SK-N-SH (cell line): ENCODE data around the gene SLC35A2. TPM values are rescaled to one million over a fixed set of nuclear protein-coding genes. Genes with fewer than 3 reads are reported as not detected.

Experiments used
- CTCF ChIA-PET: fragments of 300-600, 350-600 bp; formaldehyde crosslinking; extraction: SDS; loops from one replicate; lab custom pipeline; 2021; lab: Yijun Ruan, JAX
- POLR2A ChIA-PET: fragments of 350-600 bp; sonication (Branson Sonifier 250); formaldehyde crosslinking; extraction: SDS; loops from one replicate; lab custom pipeline; 2020; ENCODE audit warnings: antibody characterized with exemption, inconsistent platforms; lab: Yijun Ruan, JAX
- DNase-seq: peaks from one replicate; pipeline ENCODE4 v3.0.0; 2012
- H2AFZ ChIP-seq: fragments of 200-600 bp; sonication (generic); 2 replicates; pipeline ENCODE4 v1.8.1; 2016; ENCODE audit warnings: antibody characterized with exemption, mild to moderate bottlenecking, low read depth
- H3F3A ChIP-seq: fragments of 200-600 bp; sonication (generic); replicated peaks from 2 replicates; pipeline ENCODE3; 2016; ENCODE audit warnings: antibody characterized with exemption, mild to moderate bottlenecking; ENCODE audit not compliant: insufficient read depth
- H3K27ac ChIP-seq, 2 experiments: fragments of 200-500 bp in 1 of 2; fragments of 200-600 bp in 1 of 2; sonication (Bioruptor generic) in 1 of 2; sonication (generic), shearing (Covaris generic) in 1 of 2; 2 replicates each; pipeline versions ENCODE4 v1.5.1 to v1.6.1; 2014 to 2016; ENCODE audit warnings: low read depth in 2 of 2, inconsistent platforms in 1 of 2, low read length in 1 of 2, mild to moderate bottlenecking in 1 of 2, mixed read lengths in 1 of 2
- H3K27me3 ChIP-seq: fragments of 200-600 bp; sonication (generic), shearing (Covaris generic); 2 replicates; pipeline ENCODE4 v1.6.1; 2016; ENCODE audit warnings: mixed run types; ENCODE audit not compliant: insufficient read depth
- H3K36me3 ChIP-seq, 2 experiments: fragments of 200-500 bp in 1 of 2; fragments of 200-600 bp in 1 of 2; sonication (Bioruptor generic) in 1 of 2; sonication (generic) in 1 of 2; replicated peaks in 1 of 2; 2 replicates each; pipeline versions ENCODE3 to v1.5.1; 2014 to 2016; ENCODE audit warnings: low read length in 1 of 2, mild to moderate bottlenecking in 1 of 2; ENCODE audit not compliant: insufficient read depth in 2 of 2, control insufficient read depth in 1 of 2
- H3K4me1 ChIP-seq, 2 experiments: fragments of 200-500 bp in 1 of 2; fragments of 200-600 bp in 1 of 2; sonication (Bioruptor generic) in 1 of 2; sonication (generic), shearing (Covaris generic) in 1 of 2; 2 replicates each; pipeline versions ENCODE4 v1.5.1 to v1.6.1; 2014 to 2016; ENCODE audit warnings: low read depth in 1 of 2, low read length in 1 of 2, mixed run types in 1 of 2; ENCODE audit not compliant: insufficient read depth in 2 of 2, control insufficient read depth in 1 of 2
- H3K4me2 ChIP-seq: fragments of 200-600 bp; sonication (generic), shearing (Covaris generic); 2 replicates; pipeline ENCODE4 v1.6.1; 2017; ENCODE audit warnings: mixed run types
- H3K4me3 ChIP-seq, 2 experiments: fragments of 200-500 bp in 1 of 2; fragments of 200-600 bp in 1 of 2; sonication (Bioruptor generic) in 1 of 2; sonication (generic), shearing (Covaris generic) in 1 of 2; 2 replicates each; pipeline versions ENCODE4 v1.5.1 to v1.8.1; 2014 to 2016; ENCODE audit warnings: low read depth in 2 of 2, inconsistent platforms in 1 of 2, low read length in 1 of 2, mild to moderate bottlenecking in 1 of 2, mixed read lengths in 1 of 2, moderate library complexity in 1 of 2
- H3K79me2 ChIP-seq: fragments of 200-600 bp; sonication (generic); 2 replicates; pipeline ENCODE4 v1.8.1; 2017; ENCODE audit warnings: mild to moderate bottlenecking; ENCODE audit not compliant: insufficient read depth
- H3K9ac ChIP-seq: fragments of 200-600 bp; sonication (generic); 2 replicates; pipeline ENCODE4 v1.6.1; 2017; ENCODE audit warnings: mixed run types
- H3K9me2 ChIP-seq: fragments of 200-600 bp; sonication (generic); 2 replicates; pipeline ENCODE4 v1.6.1; 2017; ENCODE audit warnings: mixed run types
- H3K9me3 ChIP-seq: fragments of 200-600 bp; sonication (generic); 2 replicates; pipeline ENCODE4 v1.6.1; 2017; ENCODE audit warnings: mixed run types, mild to moderate bottlenecking, moderate library complexity
- H4K20me1 ChIP-seq: fragments of 200-600 bp; sonication (generic); 2 replicates; pipeline ENCODE4 v1.6.1; 2017; ENCODE audit warnings: mild to moderate bottlenecking, mixed run types; ENCODE audit not compliant: insufficient read depth
- EP300 ChIP-seq, 2 experiments: IDR thresholded peaks; 2 replicates each; pipeline versions ENCODE4 v1.4.0 to v1.6.1; 2012; ENCODE audit warnings: borderline replicate concordance in 1 of 2, low read depth in 1 of 2, low read length in 1 of 2
- EZH2phosphoT487 ChIP-seq: fragments of 200-600 bp; sonication (generic); IDR thresholded peaks from 2 replicates; pipeline ENCODE4 v1.6.1; 2017; ENCODE audit warnings: low read depth, mixed run types, mild to moderate bottlenecking, antibody characterized with exemption, moderate library complexity, borderline replicate concordance
- FOXJ3 ChIP-seq: sonication (generic); formaldehyde crosslinking; IDR thresholded peaks from 2 replicates; pipeline ENCODE4 v1.5.1; 2020; ENCODE audit warnings: mild to moderate bottlenecking, missing genetic modification reagents
- GATA2 ChIP-seq: sonication (generic); formaldehyde crosslinking; IDR thresholded peaks from 2 replicates; pipeline ENCODE4 v1.5.0; 2020; ENCODE audit warnings: mild to moderate bottlenecking, missing genetic modification reagents
- MXI1 ChIP-seq: IDR thresholded peaks from 2 replicates; pipeline ENCODE4 v1.6.1; 2012; ENCODE audit warnings: mild to moderate bottlenecking, low read depth, low read length, improper control_type of control experiment
- NFIC ChIP-seq: IDR thresholded peaks from 2 replicates; pipeline ENCODE4 v1.4.0; 2012; ENCODE audit warnings: borderline replicate concordance
- POLR2AphosphoS5 ChIP-seq: IDR thresholded peaks from 2 replicates; pipeline ENCODE4 v1.6.1; 2012; ENCODE audit warnings: low read depth, low read length
- RAD21 ChIP-seq: IDR thresholded peaks from 2 replicates; pipeline ENCODE4 v1.6.1; 2012; ENCODE audit warnings: mild to moderate bottlenecking, low read length
- RFX5 ChIP-seq: IDR thresholded peaks from 2 replicates; pipeline ENCODE4 v1.6.1; 2012; ENCODE audit warnings: mild to moderate bottlenecking, improper control_type of control experiment, low read length
- SIN3A ChIP-seq: IDR thresholded peaks from 2 replicates; pipeline ENCODE4 v1.6.1; 2012; ENCODE audit warnings: low read depth, mild to moderate bottlenecking, low read length, moderate library complexity, borderline replicate concordance
- SMC3 ChIP-seq: IDR thresholded peaks from 2 replicates; pipeline ENCODE4 v1.6.1; 2012; ENCODE audit warnings: low read depth, low read length, improper control_type of control experiment
- YY1 ChIP-seq: IDR thresholded peaks from 2 replicates; pipeline ENCODE4 v1.4.0; 2012; ENCODE audit warnings: low read depth, mild to moderate bottlenecking
- WGBS: methylation state at CpG from one replicate; pipeline ENCODE4 v1.1.6; 2017; ENCODE audit warnings: low lambda C conversion rate; 5-methylcytosine and 5-hydroxymethylcytosine counted together
- polyA plus RNA-seq, 3 experiments: library from polyadenylated mRNA; depleted of rRNA; stranded (reverse); fragments of >200 nt; gene quantifications; 2 replicates each; pipeline ENCODE4 v1.2.3, GENCODE V29; 2012
- TF ChIP-seq, protein P1 (sequence below): fragments of 150-350 bp; IDR thresholded peaks from 2 replicates; pipeline ENCODE4 v1.6.1; 2017; ENCODE audit warnings: antibody characterized with exemption, low read length, low read depth, borderline replicate concordance
- TF ChIP-seq, protein P2 (sequence below): IDR thresholded peaks from 2 replicates; pipeline ENCODE4 v1.6.1; 2012; ENCODE audit warnings: mild to moderate bottlenecking, low read depth, low read length, moderate library complexity
- TF ChIP-seq, protein P3 (sequence below): IDR thresholded peaks from 2 replicates; pipeline ENCODE4 v1.4.0; 2012; ENCODE audit warnings: low read depth, borderline replicate concordance
- TF ChIP-seq, protein P4 (sequence below): IDR thresholded peaks from 2 replicates; pipeline ENCODE4 v1.4.0; 2012; ENCODE audit warnings: low read depth

SLC35A2 gene
- polyA plus RNA-seq, 1 of the 3 experiments (the other 2 are of a cell fraction), result 71.3 TPM

DNA sequence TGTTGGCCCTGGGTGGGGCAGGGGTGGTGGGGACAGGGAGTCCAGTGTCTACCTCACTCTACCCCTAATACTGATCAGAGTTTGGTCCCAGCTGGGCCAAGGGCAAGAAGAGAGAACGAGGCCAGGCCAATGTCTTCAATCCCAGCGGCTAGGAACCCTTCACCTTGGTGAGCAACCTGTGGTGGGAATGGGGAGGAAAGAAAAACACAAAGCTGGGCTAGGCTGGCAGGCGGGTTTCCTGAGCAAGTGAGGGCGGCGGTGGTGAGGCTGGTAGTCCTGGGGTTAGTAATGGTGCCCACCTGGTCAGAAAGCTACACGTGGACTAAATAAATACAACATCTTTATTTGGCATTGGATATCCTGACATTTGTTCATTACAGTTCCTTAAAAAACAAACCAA lies 8.2 kb downstream of the SLC35A2 start:
- TF ChIP-seq, protein P1, sequence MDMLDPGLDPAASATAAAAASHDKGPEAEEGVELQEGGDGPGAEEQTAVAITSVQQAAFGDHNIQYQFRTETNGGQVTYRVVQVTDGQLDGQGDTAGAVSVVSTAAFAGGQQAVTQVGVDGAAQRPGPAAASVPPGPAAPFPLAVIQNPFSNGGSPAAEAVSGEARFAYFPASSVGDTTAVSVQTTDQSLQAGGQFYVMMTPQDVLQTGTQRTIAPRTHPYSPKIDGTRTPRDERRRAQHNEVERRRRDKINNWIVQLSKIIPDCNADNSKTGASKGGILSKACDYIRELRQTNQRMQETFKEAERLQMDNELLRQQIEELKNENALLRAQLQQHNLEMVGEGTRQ, result no peak
- TF ChIP-seq YY1, result no peak
- no peak for TF ChIP-seq GATA2
- TF ChIP-seq, protein P2, sequence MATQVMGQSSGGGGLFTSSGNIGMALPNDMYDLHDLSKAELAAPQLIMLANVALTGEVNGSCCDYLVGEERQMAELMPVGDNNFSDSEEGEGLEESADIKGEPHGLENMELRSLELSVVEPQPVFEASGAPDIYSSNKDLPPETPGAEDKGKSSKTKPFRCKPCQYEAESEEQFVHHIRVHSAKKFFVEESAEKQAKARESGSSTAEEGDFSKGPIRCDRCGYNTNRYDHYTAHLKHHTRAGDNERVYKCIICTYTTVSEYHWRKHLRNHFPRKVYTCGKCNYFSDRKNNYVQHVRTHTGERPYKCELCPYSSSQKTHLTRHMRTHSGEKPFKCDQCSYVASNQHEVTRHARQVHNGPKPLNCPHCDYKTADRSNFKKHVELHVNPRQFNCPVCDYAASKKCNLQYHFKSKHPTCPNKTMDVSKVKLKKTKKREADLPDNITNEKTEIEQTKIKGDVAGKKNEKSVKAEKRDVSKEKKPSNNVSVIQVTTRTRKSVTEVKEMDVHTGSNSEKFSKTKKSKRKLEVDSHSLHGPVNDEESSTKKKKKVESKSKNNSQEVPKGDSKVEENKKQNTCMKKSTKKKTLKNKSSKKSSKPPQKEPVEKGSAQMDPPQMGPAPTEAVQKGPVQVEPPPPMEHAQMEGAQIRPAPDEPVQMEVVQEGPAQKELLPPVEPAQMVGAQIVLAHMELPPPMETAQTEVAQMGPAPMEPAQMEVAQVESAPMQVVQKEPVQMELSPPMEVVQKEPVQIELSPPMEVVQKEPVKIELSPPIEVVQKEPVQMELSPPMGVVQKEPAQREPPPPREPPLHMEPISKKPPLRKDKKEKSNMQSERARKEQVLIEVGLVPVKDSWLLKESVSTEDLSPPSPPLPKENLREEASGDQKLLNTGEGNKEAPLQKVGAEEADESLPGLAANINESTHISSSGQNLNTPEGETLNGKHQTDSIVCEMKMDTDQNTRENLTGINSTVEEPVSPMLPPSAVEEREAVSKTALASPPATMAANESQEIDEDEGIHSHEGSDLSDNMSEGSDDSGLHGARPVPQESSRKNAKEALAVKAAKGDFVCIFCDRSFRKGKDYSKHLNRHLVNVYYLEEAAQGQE, result no peak
- TF ChIP-seq, protein P3, sequence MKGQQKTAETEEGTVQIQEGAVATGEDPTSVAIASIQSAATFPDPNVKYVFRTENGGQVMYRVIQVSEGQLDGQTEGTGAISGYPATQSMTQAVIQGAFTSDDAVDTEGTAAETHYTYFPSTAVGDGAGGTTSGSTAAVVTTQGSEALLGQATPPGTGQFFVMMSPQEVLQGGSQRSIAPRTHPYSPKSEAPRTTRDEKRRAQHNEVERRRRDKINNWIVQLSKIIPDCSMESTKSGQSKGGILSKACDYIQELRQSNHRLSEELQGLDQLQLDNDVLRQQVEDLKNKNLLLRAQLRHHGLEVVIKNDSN, result no peak
- TF ChIP-seq EZH2phosphoT487, result no peak
- no peak for TF ChIP-seq SMC3
- no peak for TF ChIP-seq FOXJ3 (CRISPR knock-in tag)
- TF ChIP-seq RAD21, result no peak
- no peak for TF ChIP-seq MXI1
- no peak for TF ChIP-seq RFX5
- no peak for TF ChIP-seq EP300 (IDR thresholded peaks at IDR 0.05; ENCODE audit: borderline replicate concordance in 1 of 2, low read depth in 1 of 2, low read length in 1 of 2)
- TF ChIP-seq POLR2AphosphoS5, result no peak
- no peak for TF ChIP-seq SIN3A
- TF ChIP-seq, protein P4, sequence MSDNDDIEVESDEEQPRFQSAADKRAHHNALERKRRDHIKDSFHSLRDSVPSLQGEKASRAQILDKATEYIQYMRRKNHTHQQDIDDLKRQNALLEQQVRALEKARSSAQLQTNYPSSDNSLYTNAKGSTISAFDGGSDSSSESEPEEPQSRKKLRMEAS, result no peak
- no peak for TF ChIP-seq NFIC
- TF ChIP-seq, all 33 proteins: peak for 0
- peaks cover 3% of the 10 kb centered on the region for H3F3A ChIP-seq
- H3K4me1 ChIP-seq, result no peaks in the 10 kb centered on the region; a peak in 1 of 4 replicates
- H3K9ac ChIP-seq, result no peak overlapping the region
- 90% methylated on average over 6 of the region's 6 CpGs for WGBS
- H3K4me3 ChIP-seq, result no peak overlapping the region
- H4K20me1 ChIP-seq, result 0 out of 2 replicates have a peak, but pooled peaks cover 5% of the 10 kb centered on the region
- H3K4me2 ChIP-seq, result no peak overlapping the region
- ChIA-PET POLR2A (no interaction called here), CTCF (interaction anchor here (0.7 to 2.9 kb wide), 2 partner anchors 12 to 64 kb away, joined by 3 to 12 read pairs; no protein-coding TSS in a partner anchor)
- H3K36me3 ChIP-seq, result peaks cover 4 to 39% of the 10 kb centered on the region in 2 experiments
- no peak overlapping the region for H3K27ac ChIP-seq
- DNase-seq, result no peak
- H3K9me3 ChIP-seq, result no peaks in the 10 kb centered on the region
- no peaks in the 10 kb centered on the region for H3K27me3 ChIP-seq
- peaks cover 19% of the 10 kb centered on the region for H3K79me2 ChIP-seq
- no peaks in the 10 kb centered on the region for H3K9me2 ChIP-seq
- no peak overlapping the region for H2AFZ ChIP-seq
